Uterus (tissue), 2 donors: ENCODE data around the gene P2RX2.

Source experiments
- POLR2A ChIP-seq, 2 donors: fragments of 450-650 bp; IDR thresholded peaks; one replicate each; pipeline ENCODE4 v1.6.1; 2016; ENCODE audit warnings: antibody characterized with exemption in 2 of 2, mild to moderate bottlenecking in 1 of 2, moderate library complexity in 1 of 2
- TF ChIP-seq, protein P1 (sequence below), 4 experiments: fragments of 200-600 bp in 2 of 4; fragments of 450-650 bp in 2 of 4; sonication (generic) in 2 of 4; IDR thresholded peaks; one replicate each; pipeline ENCODE4 v1.5.1; 2016 to 2019; ENCODE audit warnings: antibody characterized with exemption in 4 of 4, mild to moderate bottlenecking in 2 of 4, moderate library complexity in 1 of 4

DNA sequence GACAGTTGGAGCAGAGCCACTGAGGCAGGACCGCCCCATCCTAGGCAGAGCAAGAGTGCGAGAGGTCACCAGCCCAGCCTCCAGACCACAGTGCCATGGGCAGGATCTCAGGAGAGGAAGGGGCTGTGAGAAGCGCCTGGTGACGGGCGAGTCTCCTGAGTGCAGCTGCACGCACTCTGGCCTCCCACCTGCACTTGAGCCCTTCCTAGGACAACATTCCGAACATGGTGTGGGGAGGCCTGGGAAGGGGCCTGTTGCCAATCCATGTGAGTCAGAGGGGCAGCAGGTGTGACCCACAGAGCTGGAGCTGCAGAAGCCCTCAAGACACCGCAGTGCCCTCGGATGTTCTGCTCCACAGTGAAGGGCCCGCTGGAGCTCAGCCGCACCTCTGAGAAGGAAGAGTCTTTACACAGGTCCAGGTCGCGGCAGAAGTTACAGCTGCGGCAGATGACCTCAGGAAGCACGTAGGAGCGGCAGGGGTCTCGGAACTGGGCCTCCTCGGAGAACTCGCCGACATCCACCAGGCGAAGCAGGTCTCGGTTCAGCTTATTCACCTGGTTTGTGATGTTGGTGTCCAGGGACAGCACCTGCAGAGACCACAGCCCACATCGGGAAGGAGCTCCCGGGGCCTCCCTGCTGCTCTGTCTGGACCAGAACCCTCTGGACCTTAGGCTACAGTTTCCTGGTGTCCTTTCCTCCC, 7.3 kb downstream of the P2RX2 start:
- TF ChIP-seq, protein P1, sequence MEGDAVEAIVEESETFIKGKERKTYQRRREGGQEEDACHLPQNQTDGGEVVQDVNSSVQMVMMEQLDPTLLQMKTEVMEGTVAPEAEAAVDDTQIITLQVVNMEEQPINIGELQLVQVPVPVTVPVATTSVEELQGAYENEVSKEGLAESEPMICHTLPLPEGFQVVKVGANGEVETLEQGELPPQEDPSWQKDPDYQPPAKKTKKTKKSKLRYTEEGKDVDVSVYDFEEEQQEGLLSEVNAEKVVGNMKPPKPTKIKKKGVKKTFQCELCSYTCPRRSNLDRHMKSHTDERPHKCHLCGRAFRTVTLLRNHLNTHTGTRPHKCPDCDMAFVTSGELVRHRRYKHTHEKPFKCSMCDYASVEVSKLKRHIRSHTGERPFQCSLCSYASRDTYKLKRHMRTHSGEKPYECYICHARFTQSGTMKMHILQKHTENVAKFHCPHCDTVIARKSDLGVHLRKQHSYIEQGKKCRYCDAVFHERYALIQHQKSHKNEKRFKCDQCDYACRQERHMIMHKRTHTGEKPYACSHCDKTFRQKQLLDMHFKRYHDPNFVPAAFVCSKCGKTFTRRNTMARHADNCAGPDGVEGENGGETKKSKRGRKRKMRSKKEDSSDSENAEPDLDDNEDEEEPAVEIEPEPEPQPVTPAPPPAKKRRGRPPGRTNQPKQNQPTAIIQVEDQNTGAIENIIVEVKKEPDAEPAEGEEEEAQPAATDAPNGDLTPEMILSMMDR (IDR thresholded peaks at IDR 0.05): no peak
- no peak for TF ChIP-seq POLR2A (IDR thresholded peaks at IDR 0.05)
